ENCODE results near the gene IP6K2. TPM values are rescaled to one million over a fixed set of nuclear protein-coding genes. Genes with fewer than 3 reads are reported as not detected.
"Not testable (repeated sequence)": the region's sequence is repeated elsewhere in the genome, so short reads cannot be mapped to it uniquely, and the experiment has no call there.

The IP6K2 gene
- total RNA-seq: 100 to 1,000 TPM; 104 to 127 TPM
- 219 TPM for polyA plus RNA-seq (2013, experiment 1 of 2)
- polyA plus RNA-seq (2013, experiment 2 of 2): 181 TPM
- long read RNA-seq, experiment 1, transcript IP6K2-201 (6 exons, 1,775 nt): major isoform, 9 of 41 reads
- long read RNA-seq, experiment 1, partial matches to known transcripts: 17 of 41 reads
- long read RNA-seq, experiment 1, other reads (novel, unspliced or antisense): 13 of 41 reads
- long read RNA-seq, experiment 2, transcript IP6K2-201 (6 exons, 1,775 nt): major isoform, 67 of 140 reads
- long read RNA-seq, experiment 2, partial matches to known transcripts: 14 of 140 reads
- long read RNA-seq, experiment 2, other reads (novel, unspliced or antisense): 50 of 140 reads
- long read RNA-seq, experiment 3, transcript IP6K2-201 (6 exons, 1,775 nt): major isoform, 235 of 527 reads
- long read RNA-seq, experiment 3, transcript IP6K2-221 (2 exons, 1,673 nt): minor isoform, 13 of 527 reads
- long read RNA-seq, experiment 3, transcript IP6K2-208 (2 exons, 1,124 nt): minor isoform, 5 of 527 reads
- long read RNA-seq, experiment 3, transcript IP6K2-202 (3 exons, 1,185 nt): minor isoform, 6 of 527 reads
- long read RNA-seq, experiment 3, partial matches to known transcripts: 31 of 527 reads
- long read RNA-seq, experiment 3, other reads (novel, unspliced or antisense): 232 of 527 reads
- long read RNA-seq, experiment 4, transcript IP6K2-202 (3 exons, 1,185 nt): minor isoform, 5 of 286 reads
- long read RNA-seq, experiment 4, transcript IP6K2-201 (6 exons, 1,775 nt): major isoform, 51 of 286 reads
- long read RNA-seq, experiment 4, transcript IP6K2-207 (4 exons, 1,260 nt): minor isoform, 8 of 286 reads
- long read RNA-seq, experiment 4, partial matches to known transcripts: 38 of 286 reads
- long read RNA-seq, experiment 4, other reads (novel, unspliced or antisense): 180 of 286 reads

DNA sequence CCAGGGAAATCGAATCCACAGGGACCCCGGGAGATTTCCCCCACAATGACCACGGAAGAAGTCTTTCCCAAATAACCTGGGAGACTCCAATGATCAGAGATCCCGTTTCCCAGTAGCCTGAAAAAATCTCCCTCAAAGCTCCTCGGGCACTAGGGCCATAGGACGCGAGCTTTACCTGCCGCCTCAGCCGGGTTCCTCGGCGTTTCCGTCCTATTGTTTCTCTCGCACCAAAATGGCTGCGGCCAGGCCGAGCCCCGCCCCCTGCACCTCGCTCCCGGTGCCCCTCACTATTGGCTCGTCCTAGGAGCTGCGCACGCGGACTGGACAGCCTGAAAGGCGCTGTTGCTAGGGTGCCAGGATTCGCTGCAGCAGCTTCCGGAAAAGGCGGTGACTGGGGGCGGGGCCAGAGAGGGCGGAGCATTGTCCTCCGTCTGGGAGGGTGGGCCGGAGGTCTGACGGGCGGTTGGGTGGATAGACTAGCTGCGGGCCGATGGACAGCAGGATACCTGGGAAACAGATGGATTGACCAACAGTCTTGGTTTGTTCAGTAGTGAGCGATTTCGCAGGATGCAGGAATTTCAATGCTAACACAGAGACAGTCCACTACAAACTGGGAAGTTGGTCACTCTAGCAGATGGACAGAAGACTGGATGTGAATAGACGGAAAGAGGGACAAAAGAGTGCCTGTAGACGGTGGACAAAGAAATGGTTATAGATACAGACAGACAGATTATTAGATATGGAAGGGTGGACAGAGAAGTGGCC is at the start of gene IP6K2:
TSS of gene IP6K2 (minus strand) at position 240 of the 765 bp plus-strand sequence. CDS start 21,930 bp downstream, outside the sequence.
- H3K36me3 Mint-ChIP-seq (ENCODE audit: low read depth): peaks cover 28% of the 10 kb centered on the region
- Histone ChIP-seq H3K9me3 (ENCODE audit: control insufficient read depth, low read length) (no peaks in the 10 kb centered on the region), H3K36me3 (ENCODE audit: control insufficient read depth, insufficient read depth, low read length) (peaks cover 32% of the 10 kb centered on the region), H3K9ac (ENCODE audit: extremely low read depth, low read length, poor library complexity, severe bottlenecking) (peak within 1 kb of the TSS; percentile 100), H3K27me3 (ENCODE audit: control insufficient read depth, insufficient read depth, low read length, poor library complexity, severe bottlenecking) (no peaks in the 10 kb centered on the region), H3K4me1 (ENCODE audit: control insufficient read depth, insufficient read depth, low read length) (no peaks in the 10 kb centered on the region), H3K27ac (ENCODE audit: low read depth, low read length) (peak within 1 kb of the TSS; percentile 95), H3K4me3 (ENCODE audit: low read length) (peak within 1 kb of the TSS; percentile 97)
- DNase-seq: peak; percentile 100
- H3K4me3 Mint-ChIP-seq: peak within 1 kb of the TSS; percentile 100
- H3K9me3 Mint-ChIP-seq: no peaks in the 10 kb centered on the region
- TF ChIP-seq, protein P1, sequence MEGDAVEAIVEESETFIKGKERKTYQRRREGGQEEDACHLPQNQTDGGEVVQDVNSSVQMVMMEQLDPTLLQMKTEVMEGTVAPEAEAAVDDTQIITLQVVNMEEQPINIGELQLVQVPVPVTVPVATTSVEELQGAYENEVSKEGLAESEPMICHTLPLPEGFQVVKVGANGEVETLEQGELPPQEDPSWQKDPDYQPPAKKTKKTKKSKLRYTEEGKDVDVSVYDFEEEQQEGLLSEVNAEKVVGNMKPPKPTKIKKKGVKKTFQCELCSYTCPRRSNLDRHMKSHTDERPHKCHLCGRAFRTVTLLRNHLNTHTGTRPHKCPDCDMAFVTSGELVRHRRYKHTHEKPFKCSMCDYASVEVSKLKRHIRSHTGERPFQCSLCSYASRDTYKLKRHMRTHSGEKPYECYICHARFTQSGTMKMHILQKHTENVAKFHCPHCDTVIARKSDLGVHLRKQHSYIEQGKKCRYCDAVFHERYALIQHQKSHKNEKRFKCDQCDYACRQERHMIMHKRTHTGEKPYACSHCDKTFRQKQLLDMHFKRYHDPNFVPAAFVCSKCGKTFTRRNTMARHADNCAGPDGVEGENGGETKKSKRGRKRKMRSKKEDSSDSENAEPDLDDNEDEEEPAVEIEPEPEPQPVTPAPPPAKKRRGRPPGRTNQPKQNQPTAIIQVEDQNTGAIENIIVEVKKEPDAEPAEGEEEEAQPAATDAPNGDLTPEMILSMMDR (conservative IDR thresholded peaks at IDR 0.05): no peak
- 6 to 7% methylated on average over 32 to 38 of the region's 38 CpGs for WGBS, 2 experiments (ENCODE audit: insufficient coverage in 1 of 2, insufficient read length in 1 of 2)
- peaks cover 3% of the 10 kb centered on the region for H3K27me3 Mint-ChIP-seq (ENCODE audit: insufficient read depth)
- peak within 1 kb of the TSS; percentile 100 for H3K27ac Mint-ChIP-seq
- H3K4me1 Mint-ChIP-seq: peaks cover 20% of the 10 kb centered on the region

GRCh38 chr3:48765376-48765775 is 48.4 kb upstream of the IP6K2 start:
- Mint-ChIP-seq H3K27ac (no peak overlapping the region), H3K4me3 (no peak overlapping the region), H3K4me1 (no peaks in the 10 kb centered on the region), H3K36me3 (ENCODE audit: low read depth) (peaks cover 32% of the 10 kb centered on the region), H3K9me3 (no peaks in the 10 kb centered on the region), H3K27me3 (ENCODE audit: insufficient read depth) (no peaks in the 10 kb centered on the region)
- DNase-seq: no peak
- Histone ChIP-seq H3K36me3 (ENCODE audit: control insufficient read depth, insufficient read depth, low read length) (peaks cover 43% of the 10 kb centered on the region), H3K27ac (ENCODE audit: low read depth, low read length) (no peak overlapping the region), H3K9me3 (ENCODE audit: control insufficient read depth, low read length) (no peaks in the 10 kb centered on the region), H3K4me1 (ENCODE audit: control insufficient read depth, insufficient read depth, low read length) (no peaks in the 10 kb centered on the region), H3K4me3 (ENCODE audit: low read length) (no peak overlapping the region), H3K9ac (ENCODE audit: extremely low read depth, low read length, poor library complexity, severe bottlenecking) (no peak overlapping the region), H3K27me3 (ENCODE audit: control insufficient read depth, insufficient read depth, low read length, poor library complexity, severe bottlenecking) (no peaks in the 10 kb centered on the region)
- TF ChIP-seq, protein P1 (conservative IDR thresholded peaks at IDR 0.05): peak; percentile 59
- WGBS, 2 experiments (ENCODE audit: insufficient coverage in 1 of 2, insufficient read length in 1 of 2): 81 to 100% methylated on average over 1 of the region's 1 CpG

- Histone ChIP-seq H3K9ac (ENCODE audit: extremely low read depth, low read length, poor library complexity, severe bottlenecking) (no peak overlapping the region), H3K9me3 (ENCODE audit: control insufficient read depth, low read length) (no peaks in the 10 kb centered on the region), H3K4me1 (ENCODE audit: control insufficient read depth, insufficient read depth, low read length) (no peaks in the 10 kb centered on the region), H3K4me3 (ENCODE audit: low read length) (no peak overlapping the region), H3K36me3 (ENCODE audit: control insufficient read depth, insufficient read depth, low read length) (peaks cover 45% of the 10 kb centered on the region), H3K27me3 (ENCODE audit: control insufficient read depth, insufficient read depth, low read length, poor library complexity, severe bottlenecking) (no peaks in the 10 kb centered on the region), H3K27ac (ENCODE audit: low read depth, low read length) (no peak overlapping the region)
- no peaks in the 10 kb centered on the region for H3K4me1 Mint-ChIP-seq
- peaks cover 35% of the 10 kb centered on the region for H3K36me3 Mint-ChIP-seq (ENCODE audit: low read depth)
- H3K27ac Mint-ChIP-seq: no peak overlapping the region
- WGBS, 2 experiments (ENCODE audit: insufficient coverage in 1 of 2, insufficient read length in 1 of 2): no CpG with 5 or more reads among the region's 3 CpGs
- no peaks in the 10 kb centered on the region for H3K9me3 Mint-ChIP-seq
- no peak for DNase-seq
- TF ChIP-seq, protein P1 (conservative IDR thresholded peaks at IDR 0.05): no peak
- H3K4me3 Mint-ChIP-seq: no peak overlapping the region
- no peaks in the 10 kb centered on the region for H3K27me3 Mint-ChIP-seq (ENCODE audit: insufficient read depth)
These were observed 45.8 kb upstream of the IP6K2 start for GRCh38 chr3:48762816-48763215.

GRCh38 chr3:48759991-48760540 is 43.0 kb upstream of the IP6K2 start:
- not testable (repeated sequence) for H3K4me1 ChIP-seq (ENCODE audit: control insufficient read depth, insufficient read depth, low read length); H3K4me3 ChIP-seq (ENCODE audit: low read length); H3K4me1 Mint-ChIP-seq; H3K4me3 Mint-ChIP-seq; H3K27me3 ChIP-seq (ENCODE audit: control insufficient read depth, insufficient read depth, low read length, poor library complexity, severe bottlenecking); H3K27ac Mint-ChIP-seq; H3K27me3 Mint-ChIP-seq (ENCODE audit: insufficient read depth); H3K9ac ChIP-seq (ENCODE audit: extremely low read depth, low read length, poor library complexity, severe bottlenecking); DNase-seq; H3K9me3 Mint-ChIP-seq; H3K9me3 ChIP-seq (ENCODE audit: control insufficient read depth, low read length); H3K27ac ChIP-seq (ENCODE audit: low read depth, low read length)
- peaks cover 44% of the 10 kb centered on the region for H3K36me3 ChIP-seq (ENCODE audit: control insufficient read depth, insufficient read depth, low read length)
- WGBS, 2 experiments (ENCODE audit: insufficient coverage in 1 of 2, insufficient read length in 1 of 2): 94% methylated on average over 5 of the region's 5 CpGs; no CpG with 5 or more reads in 1 of the 2 experiments
- peaks cover 36% of the 10 kb centered on the region for H3K36me3 Mint-ChIP-seq (ENCODE audit: low read depth)

All from endodermal cell (in vitro differentiated cells).